H9 (cell line): ENCODE data around the gene LHX4. TPM values are rescaled to one million over a fixed set of nuclear protein-coding genes. Genes with fewer than 3 reads are reported as not detected.

ENCODE experiments used
- DNase-seq: peaks from one replicate; pipeline ENCODE4 v3.0.0-alpha.2; 2017
- H2AFZ ChIP-seq: one replicate; pipeline ENCODE4 v1.6.1; 2013; ENCODE audit warnings: mild to moderate bottlenecking, low read length, control low read depth, moderate library complexity
- H2AK5ac ChIP-seq: 2 replicates; pipeline ENCODE4 v1.6.1; 2013; ENCODE audit warnings: low read length, control low read depth, mixed read lengths; ENCODE audit not compliant: insufficient read length
- H2BK120ac ChIP-seq: one replicate; pipeline ENCODE4 v1.6.1; 2013; ENCODE audit warnings: low read depth, mild to moderate bottlenecking, low read length, control low read depth, inconsistent platforms; ENCODE audit not compliant: poor library complexity, severe bottlenecking
- H2BK12ac ChIP-seq: 2 replicates; pipeline ENCODE4 v1.6.1; 2013; ENCODE audit warnings: low read length, control low read depth, mixed read lengths, low read depth; ENCODE audit not compliant: insufficient read length
- H2BK15ac ChIP-seq: 2 replicates; pipeline ENCODE4 v1.6.1; 2013; ENCODE audit warnings: low read depth, low read length, control low read depth
- H2BK20ac ChIP-seq: one replicate; pipeline ENCODE4 v1.6.1; 2013; ENCODE audit warnings: low read depth, mild to moderate bottlenecking, low read length, control low read depth, inconsistent platforms; ENCODE audit not compliant: poor library complexity, severe bottlenecking
- H2BK5ac ChIP-seq: 2 replicates; pipeline ENCODE4 v1.6.1; 2013; ENCODE audit warnings: low read length, control low read depth, mixed read lengths; ENCODE audit not compliant: insufficient read length
- H3K14ac ChIP-seq: 2 replicates; pipeline ENCODE4 v1.6.1; 2013; ENCODE audit warnings: low read length, control low read depth; ENCODE audit not compliant: insufficient read depth
- H3K18ac ChIP-seq: 2 replicates; pipeline ENCODE4 v1.6.1; 2013; ENCODE audit warnings: low read depth, mild to moderate bottlenecking, mixed read lengths, low read length, control low read depth; ENCODE audit not compliant: insufficient read length
- H3K23ac ChIP-seq: 2 replicates; pipeline ENCODE4 v1.6.1; 2013; ENCODE audit warnings: low read length, control low read depth, mixed read lengths, low read depth; ENCODE audit not compliant: insufficient read length
- H3K23me2 ChIP-seq: 2 replicates; pipeline ENCODE4 v1.6.1; 2013; ENCODE audit warnings: low read depth, mild to moderate bottlenecking, mixed read lengths, low read length, control low read depth; ENCODE audit not compliant: insufficient read length, poor library complexity, severe bottlenecking
- H3K27ac ChIP-seq: 2 replicates; pipeline ENCODE4 v1.5.1; 2013; ENCODE audit warnings: low read length, control low read depth, mixed read lengths, low read depth; ENCODE audit not compliant: insufficient read length
- H3K27me3 ChIP-seq: 2 replicates; pipeline ENCODE4 v1.6.1; 2013; ENCODE audit warnings: low read length, control low read depth, inconsistent platforms; ENCODE audit not compliant: insufficient read depth
- H3K4ac ChIP-seq: 2 replicates; pipeline ENCODE4 v1.6.1; 2013; ENCODE audit warnings: low read depth, mild to moderate bottlenecking, control low read depth, inconsistent platforms, low read length, moderate library complexity
- H3K4me1 ChIP-seq: 2 replicates; pipeline ENCODE4 v1.6.1; 2013; ENCODE audit warnings: low read length, control low read depth, inconsistent platforms; ENCODE audit not compliant: insufficient read depth
- H3K4me2 ChIP-seq: 2 replicates; pipeline ENCODE4 v1.6.1; 2013; ENCODE audit warnings: low read length, control low read depth, mixed read lengths; ENCODE audit not compliant: insufficient read length, insufficient read depth
- H3K56ac ChIP-seq: 2 replicates; pipeline ENCODE4 v1.6.1; 2013; ENCODE audit warnings: low read depth, mild to moderate bottlenecking, mixed read lengths, low read length, control low read depth; ENCODE audit not compliant: insufficient read length
- H3K79me1 ChIP-seq: 2 replicates; pipeline ENCODE4 v1.6.1; 2013; ENCODE audit warnings: low read depth, mild to moderate bottlenecking, moderate library complexity, low read length, control low read depth, inconsistent platforms; ENCODE audit not compliant: insufficient read depth, poor library complexity, severe bottlenecking
- H3K79me2 ChIP-seq: 2 replicates; pipeline ENCODE4 v1.6.1; 2013; ENCODE audit warnings: low read length, control low read depth, inconsistent platforms; ENCODE audit not compliant: insufficient read depth
- H3K9ac ChIP-seq: 2 replicates; pipeline ENCODE4 v1.6.1; 2013; ENCODE audit warnings: low read length, control low read depth, mixed read lengths; ENCODE audit not compliant: insufficient read length; ENCODE audit errors: extremely low read depth
- H3K9me3 ChIP-seq: one replicate; pipeline ENCODE4 v1.6.1; 2013; ENCODE audit warnings: low read depth, low read length, inconsistent platforms; ENCODE audit not compliant: control insufficient read depth
- H3T11ph ChIP-seq: one replicate; pipeline ENCODE4 v1.6.1; 2013; ENCODE audit warnings: mild to moderate bottlenecking, low read length, control low read depth, inconsistent platforms
- H4K20me1 ChIP-seq: one replicate; pipeline ENCODE4 v1.6.1; 2013; ENCODE audit not compliant: control insufficient read depth, insufficient read length, insufficient read depth
- H4K5ac ChIP-seq: 2 replicates; pipeline ENCODE4 v1.6.1; 2013; ENCODE audit warnings: low read depth, mild to moderate bottlenecking, mixed read lengths, low read length, control low read depth; ENCODE audit not compliant: insufficient read length
- H4K8ac ChIP-seq: replicated peaks from 2 replicates; pipeline ENCODE4 v1.6.1; 2013; ENCODE audit warnings: low read length, control low read depth, mixed read lengths, low read depth; ENCODE audit not compliant: insufficient read length
- H4K91ac ChIP-seq: 2 replicates; pipeline ENCODE4 v1.6.1; 2013; ENCODE audit warnings: low read depth, mild to moderate bottlenecking, moderate library complexity, mixed read lengths, low read length, control low read depth; ENCODE audit not compliant: insufficient read length
- H3K27ac Mint-ChIP-seq, 3 experiments: 2 replicates in 2 of 3; 3 replicates in 1 of 3; pipeline ENCODE4 v1.8.0; 2020 to 2021; ENCODE audit warnings: mixed read lengths in 3 of 3, mild to moderate bottlenecking in 1 of 3, moderate library complexity in 1 of 3
- H3K27me3 Mint-ChIP-seq: 2 replicates; pipeline ENCODE4 v1.8.0; 2021; ENCODE audit warnings: low read depth, mild to moderate bottlenecking, moderate library complexity, mixed read lengths
- H3K36me3 Mint-ChIP-seq, 3 experiments: 2 replicates in 2 of 3; 3 replicates in 1 of 3; pipeline ENCODE4 v1.8.0; 2020 to 2021; ENCODE audit warnings: low read depth in 3 of 3, mixed read lengths in 3 of 3; ENCODE audit not compliant: insufficient read depth in 1 of 3
- H3K4me1 Mint-ChIP-seq, 2 experiments: 2 replicates each; pipeline ENCODE4 v1.8.0; 2020; ENCODE audit warnings: mixed read lengths in 2 of 2
- H3K4me3 Mint-ChIP-seq, 2 experiments: 2 replicates in 1 of 2; 3 replicates in 1 of 2; pipeline ENCODE4 v1.8.0; 2020 to 2021; ENCODE audit warnings: mild to moderate bottlenecking in 2 of 2, mixed read lengths in 2 of 2, moderate library complexity in 1 of 2
- H3K9me3 Mint-ChIP-seq, 2 experiments: 2 replicates in 1 of 2; 3 replicates in 1 of 2; pipeline ENCODE4 v1.8.0; 2020; ENCODE audit warnings: mild to moderate bottlenecking in 2 of 2, mixed read lengths in 2 of 2, moderate library complexity in 1 of 2
- CTCF ChIP-seq: fragments of 200-600 bp; sonication (generic); conservative IDR thresholded peaks from 3 replicates; pipeline ENCODE4 v1.8.0; 2021; ENCODE audit warnings: antibody characterized with exemption, mild to moderate bottlenecking
- WGBS: extraction: QIAGEN DNeasy Blood & Tissue Kit; methylation state at CpG from one replicate; pipeline ENCODE4 v1.1.7; 2013; ENCODE audit warnings: missing lambda C conversion rate, low lambda C conversion rate, mixed read lengths; ENCODE audit not compliant: insufficient read length; ENCODE audit errors: extremely low coverage; 5-methylcytosine and 5-hydroxymethylcytosine counted together
- total RNA-seq: library from RNA; stranded (reverse); gene quantifications from 2 replicates; pipeline ENCODE4 v1.2.1, GENCODE V29; 2021

Gene LHX4
- total RNA-seq, 1 experiment from 2014 or later, result 1.9 TPM

- no peak for TF ChIP-seq CTCF
- H3K9ac ChIP-seq, result no peak overlapping the region
- no peak overlapping the region for H2BK12ac ChIP-seq
- H2AK5ac ChIP-seq, result no peak overlapping the region
- H3K4me2 ChIP-seq, result no peak overlapping the region
- no peak overlapping the region for H4K8ac ChIP-seq
- no peaks in the 10 kb centered on the region for H3K79me2 ChIP-seq
- no peak overlapping the region for H3K4me3 Mint-ChIP-seq
- no peak overlapping the region for H4K91ac ChIP-seq
- H2BK120ac ChIP-seq, result no peak overlapping the region
- no peaks in the 10 kb centered on the region for H3K9me3 ChIP-seq
- no peak overlapping the region for H3K14ac ChIP-seq
- no CpG with 5 or more reads among the region's 3 CpGs for WGBS
- no peak overlapping the region for H3T11ph ChIP-seq
- H3K23me2 ChIP-seq, result no peaks in the 10 kb centered on the region
- no peaks in the 10 kb centered on the region for H3K27me3 ChIP-seq
- H3K27ac ChIP-seq, result no peak overlapping the region
- no peaks in the 10 kb centered on the region for H4K20me1 ChIP-seq
- H3K27me3 Mint-ChIP-seq, result peaks cover 6% of the 10 kb centered on the region
- no peak overlapping the region for H3K4ac ChIP-seq
- no peak overlapping the region for H2BK15ac ChIP-seq
- no peak overlapping the region for H2BK20ac ChIP-seq
- H3K9me3 Mint-ChIP-seq, result peaks cover 0 to 3% of the 10 kb centered on the region in 2 experiments; a peak in 1 of 5 replicates
- no peaks in the 10 kb centered on the region for H3K36me3 Mint-ChIP-seq
- H2BK5ac ChIP-seq, result no peak overlapping the region
- H3K4me1 ChIP-seq, result peaks cover 7% of the 10 kb centered on the region; the same call in 1 of the 2 replicates
- no peak for DNase-seq
- no peak overlapping the region for H2AFZ ChIP-seq
- H3K23ac ChIP-seq, result no peak overlapping the region
- peaks cover 39 to 55% of the 10 kb centered on the region in 2 experiments for H3K4me1 Mint-ChIP-seq
- H3K27ac Mint-ChIP-seq, result peak overlapping the region in 1 of 3 experiments; percentile 42; a peak in 1 of 7 replicates
- H3K18ac ChIP-seq, result no peak overlapping the region
- H3K79me1 ChIP-seq, result no peaks in the 10 kb centered on the region
- no peak overlapping the region for H3K56ac ChIP-seq
- H4K5ac ChIP-seq, result no peak overlapping the region
Observed at GRCh38 chr1:180247061-180247460, 17.0 kb downstream of the LHX4 start.
